EL (cell line): ENCODE data around the gene ETFRF1.

ENCODE experiments used
- DNase-seq: peaks from one replicate; pipeline ENCODE4 v3.0.0-alpha.2; 2016

The ETFRF1 gene

DNA sequence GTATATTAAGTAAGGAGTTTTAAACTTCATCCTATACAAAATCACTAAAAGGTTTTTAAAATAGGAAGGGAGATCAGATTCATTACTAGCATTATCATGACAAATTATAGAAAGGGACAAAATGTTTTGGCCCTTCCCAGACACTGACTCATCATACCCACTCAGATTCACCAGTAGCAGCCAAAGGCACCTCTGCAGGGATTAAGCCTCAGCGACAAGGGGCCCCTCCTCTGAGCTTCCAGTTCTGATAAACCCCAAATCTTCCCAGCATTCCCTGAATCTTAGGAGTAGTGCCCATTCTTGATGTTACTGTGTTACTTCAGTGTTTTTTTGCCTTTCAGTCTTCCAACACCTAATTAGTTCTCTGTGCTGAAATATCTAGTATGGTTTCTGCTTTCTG lies 41.2 kb downstream of the ETFRF1 start:
- peak; percentile 19 for DNase-seq

DNA sequence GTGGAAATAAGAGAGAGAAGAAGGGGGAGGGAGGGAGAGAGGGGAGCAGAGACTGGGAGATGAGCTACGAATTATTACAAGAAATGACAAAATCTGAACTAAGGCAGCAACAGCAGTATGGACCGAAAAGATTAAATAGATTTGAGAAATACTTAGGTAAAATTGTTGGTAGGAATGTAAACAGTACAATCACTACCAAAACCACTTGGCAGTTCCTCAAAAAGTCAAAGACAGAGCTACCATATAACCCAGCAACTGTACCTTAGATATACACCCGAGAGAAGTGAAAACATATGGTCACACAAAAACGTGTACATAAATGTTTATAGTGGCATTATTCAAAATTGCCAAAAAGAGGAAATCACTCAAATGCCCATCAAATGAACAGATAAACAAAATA lies 41.6 kb downstream of the ETFRF1 start:
- DNase-seq: no peak

DNA sequence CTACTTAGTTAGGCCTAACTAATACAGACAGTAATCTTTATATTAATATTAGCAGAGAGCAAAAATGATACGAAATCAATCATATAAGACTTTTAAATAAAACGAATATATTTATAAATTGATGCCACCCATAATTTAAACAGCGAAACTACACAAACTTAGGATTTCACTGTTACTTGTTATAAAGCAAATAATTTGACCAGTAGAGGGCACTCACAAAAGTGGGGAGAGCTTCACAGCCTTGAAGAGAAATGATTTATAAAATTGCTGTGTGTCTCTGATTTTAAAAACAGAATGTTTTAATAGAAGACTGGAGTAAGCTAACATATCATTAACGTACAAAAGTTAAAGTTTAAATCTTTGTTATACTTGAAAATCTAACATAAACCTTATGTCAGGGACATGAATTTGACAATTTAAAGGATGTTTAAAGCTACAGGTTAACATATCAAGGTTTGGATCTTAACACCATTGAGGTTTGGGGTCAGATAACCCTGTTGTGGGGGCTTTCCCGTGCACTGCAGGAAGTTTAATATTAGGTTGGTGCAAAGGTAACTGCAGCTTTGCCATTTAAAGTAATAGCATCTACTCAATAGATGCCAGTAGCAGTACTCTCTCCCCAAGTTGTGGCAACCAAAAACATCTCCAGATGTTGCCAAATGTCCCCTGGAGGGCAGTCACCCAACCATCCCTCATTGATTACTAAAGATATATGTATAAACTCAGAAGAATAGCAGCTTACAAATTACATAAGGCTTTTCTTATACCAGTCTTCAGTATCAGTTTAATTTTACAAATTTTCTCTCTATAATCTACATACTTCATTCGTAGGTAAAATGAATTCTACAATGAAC lies 46.4 kb downstream of the ETFRF1 start:
- peak; percentile 46 for DNase-seq

DNA sequence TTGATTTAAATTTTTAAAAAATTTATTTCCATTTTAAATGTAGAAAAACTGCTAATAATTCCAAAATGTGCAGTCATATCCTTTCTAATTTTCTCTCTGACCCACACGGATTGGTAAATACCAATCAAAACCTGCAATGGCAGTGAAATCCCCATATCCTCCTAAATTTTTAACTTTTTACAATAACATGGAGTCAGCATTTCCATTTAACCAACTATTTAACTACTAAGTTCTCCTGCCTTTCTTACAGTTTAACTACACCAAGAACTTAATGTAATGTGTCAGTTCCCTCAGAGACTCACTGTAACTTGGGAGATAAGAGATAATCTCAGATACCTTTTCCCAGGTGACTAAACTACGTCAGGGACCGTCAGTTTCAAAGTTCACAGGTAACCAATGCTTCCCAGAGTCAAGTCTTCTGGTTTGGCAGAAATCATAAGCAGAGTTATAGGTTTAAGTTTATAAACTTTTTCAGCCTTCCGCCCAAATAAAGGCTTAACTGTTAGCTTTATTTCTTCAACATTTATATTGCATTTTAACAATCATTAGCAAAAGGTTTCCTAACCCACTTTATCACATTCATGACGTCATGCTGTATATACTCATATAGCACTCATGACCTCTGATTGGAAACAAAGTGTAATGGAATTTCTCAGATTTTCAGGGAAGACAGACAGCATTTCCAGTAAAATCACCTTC lies 48.1 kb downstream of the ETFRF1 start:
- DNase-seq: peak; percentile 11

DNA sequence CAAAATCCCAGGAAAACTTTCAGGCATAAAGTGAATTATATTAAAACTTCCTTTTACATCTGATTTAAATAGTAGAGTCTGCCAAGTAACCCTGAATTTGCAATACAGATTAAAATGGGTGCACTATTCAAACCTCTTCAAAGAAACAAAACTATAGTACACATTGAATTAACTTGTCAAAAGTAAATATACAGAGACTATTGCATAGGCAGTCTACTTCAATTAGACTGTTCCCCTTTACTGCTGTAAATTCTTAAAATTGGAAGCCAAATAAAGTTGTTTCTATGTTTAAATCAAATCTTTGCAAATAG lies 48.6 kb downstream of the ETFRF1 start:
- DNase-seq: no peak

DNA sequence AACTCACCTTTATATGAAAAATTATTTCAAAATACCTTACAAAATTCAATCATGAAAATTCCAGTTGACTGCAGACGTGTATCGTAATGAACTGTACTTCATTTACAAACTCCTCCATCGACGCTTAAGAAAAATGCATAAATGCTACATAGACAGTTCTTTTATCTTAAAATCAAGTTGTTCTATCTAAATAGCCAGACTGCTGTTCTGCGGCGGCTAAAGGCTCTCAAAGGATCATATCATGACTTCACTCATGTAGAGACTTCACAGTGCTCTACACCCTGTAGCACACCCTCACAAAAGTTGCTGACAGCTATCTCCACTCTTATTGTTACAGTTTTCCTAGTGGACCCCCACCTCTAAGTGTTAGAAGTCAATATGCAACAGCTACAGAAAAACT lies 50.5 kb downstream of the ETFRF1 start:
- no peak for DNase-seq

DNA sequence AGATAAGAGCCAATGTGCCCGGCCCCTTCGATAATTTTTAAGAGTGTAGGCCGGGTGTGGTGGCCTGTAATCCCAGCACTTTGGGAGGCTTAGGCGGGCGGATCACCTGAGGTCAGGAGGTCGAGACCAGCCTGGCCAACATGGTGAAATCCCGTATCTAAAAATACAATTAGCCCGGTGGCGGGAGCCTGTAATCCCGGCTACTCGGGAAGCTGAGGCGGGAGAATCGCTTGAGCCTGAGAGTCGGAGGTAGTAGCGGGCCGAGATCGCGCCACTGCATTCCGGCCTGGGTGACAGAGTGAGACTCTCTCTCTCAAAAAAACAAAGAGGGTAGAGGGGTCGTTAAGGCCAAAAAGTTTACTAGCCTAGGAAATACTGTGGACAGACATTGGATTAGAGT lies 53.1 kb downstream of the ETFRF1 start:
- DNase-seq: no peak

DNA sequence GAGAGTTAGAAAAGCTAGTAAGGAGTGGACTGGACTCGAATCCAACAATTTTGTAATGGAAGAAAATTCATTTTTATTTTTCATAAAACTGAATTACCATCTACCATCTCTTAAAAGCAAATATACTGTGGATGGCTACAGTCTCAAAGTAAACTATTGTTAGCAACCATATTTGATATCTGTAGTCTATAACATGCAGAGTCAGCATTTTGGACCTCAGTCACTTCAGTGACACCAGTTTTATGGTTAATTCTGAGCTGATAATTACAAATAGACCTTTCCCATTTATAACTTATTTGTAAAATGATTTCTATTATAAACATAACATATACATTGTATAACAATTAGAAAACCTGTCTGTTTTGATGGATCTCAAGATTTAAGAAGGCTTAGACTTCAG lies 53.7 kb downstream of the ETFRF1 start:
- DNase-seq: no peak

DNA sequence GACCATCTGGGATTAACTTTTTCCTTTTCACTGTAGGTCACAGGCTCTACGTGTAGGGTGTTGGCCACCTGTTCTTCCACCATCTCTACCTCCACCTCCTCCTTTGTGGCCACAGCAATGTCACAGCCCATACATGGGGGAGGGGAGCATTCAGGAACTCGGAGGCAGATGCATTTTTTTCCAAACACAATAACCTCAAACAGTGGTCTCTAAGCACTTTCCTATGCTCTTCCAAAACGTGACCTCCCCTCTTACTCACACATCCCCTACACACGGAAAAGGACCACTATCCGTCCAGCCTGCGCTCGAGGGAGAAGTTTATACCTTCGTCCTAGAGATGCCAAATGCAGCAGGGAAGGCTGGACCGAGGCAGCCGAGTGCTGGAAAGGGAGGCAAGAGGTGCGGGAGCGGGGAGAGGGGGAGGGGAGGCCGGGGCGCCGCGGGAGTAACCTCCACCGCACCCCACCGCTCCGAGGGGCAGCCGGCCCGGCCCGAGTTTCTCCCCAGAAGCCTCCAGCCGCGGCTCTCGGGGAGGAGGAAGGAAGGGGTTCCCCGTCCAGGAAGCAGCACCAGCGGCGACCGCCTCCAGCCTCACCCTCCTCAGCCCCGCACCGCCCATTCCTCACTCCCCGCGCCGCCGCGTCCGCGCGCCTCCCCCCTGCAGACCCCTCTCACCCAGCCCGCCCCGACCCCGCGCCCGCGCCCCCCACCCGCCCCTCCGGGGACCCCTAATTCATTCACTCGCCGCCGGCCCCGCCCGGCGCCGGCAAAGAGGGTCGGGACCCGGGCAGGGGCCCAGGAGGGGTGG lies 55.1 kb downstream of the ETFRF1 start:
- DNase-seq: peak; percentile 37

DNA sequence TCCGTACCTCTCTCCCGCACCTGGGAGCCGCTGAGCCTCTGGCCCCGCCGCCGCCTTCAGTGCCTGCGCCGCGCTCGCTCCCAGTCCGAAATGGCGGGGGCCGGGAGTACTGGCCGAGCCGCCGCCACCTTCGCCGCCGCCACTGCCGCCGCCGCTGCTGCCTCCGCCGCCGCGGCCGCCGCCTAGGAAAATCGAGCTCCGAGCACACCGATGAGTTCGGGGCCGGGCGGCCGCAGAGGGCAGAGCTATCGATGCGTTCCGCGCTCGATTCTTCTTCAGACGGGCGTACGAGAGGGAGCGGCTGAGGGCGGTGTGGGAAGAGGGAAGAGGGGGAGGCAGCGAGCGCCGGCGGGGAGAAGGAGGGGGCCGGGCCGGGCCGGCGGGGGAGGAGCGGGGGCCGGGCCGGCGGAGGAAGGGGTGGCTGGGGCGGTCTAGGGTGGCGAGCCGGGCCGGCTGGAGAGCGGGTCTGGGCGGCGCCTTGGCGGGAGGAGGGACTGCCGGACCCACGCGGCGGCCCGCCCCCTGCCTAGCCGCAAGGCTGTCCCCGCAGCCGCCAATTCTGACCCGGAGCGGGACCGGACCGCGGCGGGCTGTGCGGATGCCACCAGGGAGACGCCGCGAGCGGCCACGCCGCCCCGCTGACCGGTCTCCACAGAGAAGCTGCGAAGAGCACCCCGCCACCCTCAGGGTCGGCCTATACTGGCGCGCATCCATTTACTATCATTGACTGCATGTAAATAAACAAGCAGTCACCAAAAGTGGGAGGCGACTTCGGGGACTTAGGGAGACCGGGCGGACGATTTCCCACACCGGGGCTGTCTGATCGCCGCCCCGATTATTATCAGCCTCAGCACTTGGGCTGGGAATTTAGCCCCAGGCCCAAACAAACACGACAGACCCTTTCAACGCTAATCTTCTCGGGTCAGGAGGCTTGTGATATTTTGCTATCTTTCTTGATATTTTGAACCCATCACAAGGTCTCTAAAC lies 56.0 kb downstream of the ETFRF1 start, which contains the start of gene KRAS:
TSS of gene KRAS (minus strand) at position 186 of the 987 bp plus-strand sequence.
- peak; percentile 97 for DNase-seq

DNA sequence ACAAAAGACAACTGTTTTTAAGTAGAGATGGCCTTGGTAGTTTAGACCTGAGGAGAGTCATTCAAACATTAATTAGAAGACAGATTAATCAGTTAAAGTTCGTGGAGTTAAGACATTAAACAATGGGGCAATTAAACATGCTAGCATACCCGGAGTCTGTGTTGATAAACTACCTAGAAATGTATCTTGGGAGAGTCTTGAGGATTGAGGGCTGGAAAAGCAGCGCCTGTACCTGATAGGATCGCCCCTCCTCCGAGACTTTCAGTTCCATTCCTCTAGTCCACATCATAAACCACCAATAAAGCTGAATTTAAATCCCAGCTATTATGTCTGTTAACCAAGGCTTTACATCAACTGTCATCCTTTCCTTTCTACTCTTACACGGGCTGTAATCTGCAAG lies 56.7 kb downstream of the ETFRF1 start:
- no peak for DNase-seq

DNA sequence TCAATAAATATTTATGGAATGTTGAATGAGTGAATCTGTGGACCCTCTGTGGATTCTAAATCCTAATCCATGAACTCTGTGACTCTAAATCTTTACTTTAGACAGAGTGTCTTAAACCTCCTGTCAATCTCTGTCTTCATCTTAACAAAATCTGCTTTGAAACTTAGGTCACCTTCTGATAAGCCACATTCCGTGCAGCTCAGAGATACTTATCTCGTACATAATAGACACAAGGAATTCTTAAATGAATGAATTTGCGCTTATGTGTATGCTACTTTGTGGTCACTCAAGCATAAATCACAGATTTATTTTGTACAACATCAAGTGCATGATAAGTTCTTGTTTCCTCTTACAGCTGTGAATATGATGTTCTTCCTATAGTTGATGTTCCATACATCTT lies 57.9 kb downstream of the ETFRF1 start:
- DNase-seq: no peak

DNA sequence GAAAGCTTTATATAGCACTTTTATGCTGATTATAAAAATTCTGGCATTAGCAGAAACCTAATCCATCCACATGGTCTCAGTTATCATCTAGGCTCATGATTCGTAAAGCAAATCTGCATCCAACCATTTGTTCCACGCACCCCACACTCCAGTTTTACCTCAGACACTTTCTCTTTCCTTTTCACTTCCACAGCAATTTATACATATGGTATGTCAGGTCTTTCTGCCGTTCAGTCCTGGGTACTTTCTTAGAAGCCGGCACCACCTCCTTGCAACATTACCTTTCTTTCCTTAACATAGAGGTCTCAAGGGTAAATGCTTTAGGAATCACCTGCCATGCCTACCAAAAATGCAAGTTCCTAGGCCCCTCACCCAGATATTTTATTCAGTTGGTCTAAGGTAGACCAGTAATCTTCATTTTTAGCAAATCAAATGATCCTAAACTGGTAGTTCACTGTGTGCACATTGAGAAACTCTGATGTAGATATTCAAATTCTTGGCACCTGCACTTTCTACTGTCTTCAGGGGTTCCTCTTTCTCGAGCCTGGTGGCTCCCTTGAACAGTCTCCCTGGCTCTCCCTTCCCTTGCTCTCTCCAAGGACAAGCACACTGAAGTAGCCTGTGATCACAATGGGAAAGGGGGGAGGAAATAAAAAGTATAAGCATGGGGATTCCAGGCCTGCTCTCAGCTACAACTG lies 58.5 kb downstream of the ETFRF1 start:
- DNase-seq: no peak

DNA sequence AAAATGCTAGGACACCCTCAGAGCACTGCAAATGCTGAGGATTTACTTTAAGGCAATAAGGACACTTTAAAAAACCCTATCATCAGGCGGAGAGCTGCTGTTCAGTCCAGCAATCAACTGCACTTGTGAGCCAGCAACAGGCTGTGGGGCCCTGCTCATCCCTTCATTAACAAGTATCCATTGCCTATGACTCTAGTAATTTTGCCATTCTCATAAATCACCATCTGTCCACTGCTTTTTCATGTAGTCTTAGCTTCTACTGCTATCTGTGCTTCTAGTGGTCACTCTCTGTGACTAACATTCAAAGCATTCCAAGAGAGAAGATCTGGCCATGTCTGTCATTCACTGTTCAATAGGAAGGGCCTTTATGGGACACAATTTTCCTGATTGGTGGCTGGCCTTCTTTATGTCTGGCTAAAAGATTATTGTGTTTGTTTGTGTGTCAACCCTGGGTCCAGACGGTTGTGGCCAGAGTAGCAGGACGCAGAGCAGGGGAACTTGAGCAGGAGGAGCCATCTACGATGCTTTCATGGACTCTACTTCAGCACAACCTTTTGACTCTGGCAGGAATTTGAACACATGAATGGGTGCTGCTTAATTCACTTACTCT lies 59.3 kb downstream of the ETFRF1 start:
- DNase-seq: peak; percentile 62
